Effector memory CD8-positive, alpha-beta T cell (primary cell): ENCODE results near the gene LBH.

ENCODE experiments used
- ATAC-seq: fragments of 150-1000 bp; cut with Tn5 transposase; replicated peaks from 2 replicates; pipeline ENCODE4 v1.10.0; 2021; ENCODE audit warnings: mild to moderate bottlenecking, moderate library complexity
- DNase-seq, 3 experiments: peaks; one replicate each; pipeline ENCODE4 v3.0.0; 2021
- H3K27ac Mint-ChIP-seq, 2 donors: one replicate each; pipeline ENCODE4 v1.8.0; 2022; ENCODE audit warnings: mild to moderate bottlenecking in 2 of 2, mixed read lengths in 2 of 2, moderate library complexity in 2 of 2
- H3K27me3 Mint-ChIP-seq, 2 donors: one replicate each; pipeline ENCODE4 v1.8.0; 2022; ENCODE audit warnings: mixed read lengths in 2 of 2
- H3K36me3 Mint-ChIP-seq: one replicate; pipeline ENCODE4 v1.8.0; 2022; ENCODE audit warnings: mild to moderate bottlenecking, moderate library complexity, mixed read lengths; ENCODE audit not compliant: insufficient read depth
- H3K4me1 Mint-ChIP-seq, 2 donors: one replicate each; pipeline ENCODE4 v1.8.0; 2022; ENCODE audit warnings: low read depth in 2 of 2, mixed read lengths in 2 of 2
- H3K4me3 Mint-ChIP-seq, 2 donors: one replicate each; pipeline ENCODE4 v1.8.0; 2022; ENCODE audit warnings: mild to moderate bottlenecking in 2 of 2, mixed read lengths in 2 of 2, moderate library complexity in 2 of 2
- H3K9me3 Mint-ChIP-seq, 2 donors: one replicate each; pipeline ENCODE4 v1.8.0; 2022; ENCODE audit warnings: mixed read lengths in 2 of 2

Gene LBH

DNA sequence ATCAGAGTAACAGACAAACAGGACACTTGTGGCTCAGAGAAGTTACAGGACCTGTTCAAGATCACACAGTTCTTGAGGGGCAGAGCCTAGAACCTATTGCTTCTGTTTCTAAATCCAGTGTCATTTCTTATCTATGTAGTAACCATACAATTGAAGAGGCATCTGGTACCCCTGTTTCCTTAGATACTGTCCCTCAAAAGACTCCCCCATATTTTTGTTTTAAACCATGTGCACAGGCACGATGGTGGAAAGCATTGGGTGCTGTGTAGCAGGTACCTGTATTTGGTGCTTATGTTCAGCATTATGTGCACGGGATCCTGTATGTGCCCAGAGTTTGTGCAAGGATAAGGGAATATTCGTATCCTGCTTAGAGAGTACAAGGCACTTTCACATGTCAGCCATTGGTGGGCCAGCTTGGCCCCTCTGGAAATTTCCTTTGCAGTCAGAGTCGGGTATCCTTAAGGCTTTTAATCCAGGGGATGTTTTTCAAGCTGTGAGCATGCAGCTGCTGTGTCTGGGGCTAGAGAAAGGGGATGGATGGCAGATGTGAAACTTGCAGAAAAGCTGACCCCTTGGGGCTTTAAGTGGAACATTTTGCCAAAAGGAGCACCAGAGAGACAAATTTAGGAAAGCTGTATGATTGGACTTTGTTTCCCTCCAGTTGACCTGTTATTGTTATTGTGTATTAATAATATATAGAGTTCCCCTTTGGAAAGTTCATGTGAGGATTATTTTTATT, 2.1 kb downstream of the LBH start:
- H3K36me3 Mint-ChIP-seq = peaks cover 72% of the 10 kb centered on the region

DNA sequence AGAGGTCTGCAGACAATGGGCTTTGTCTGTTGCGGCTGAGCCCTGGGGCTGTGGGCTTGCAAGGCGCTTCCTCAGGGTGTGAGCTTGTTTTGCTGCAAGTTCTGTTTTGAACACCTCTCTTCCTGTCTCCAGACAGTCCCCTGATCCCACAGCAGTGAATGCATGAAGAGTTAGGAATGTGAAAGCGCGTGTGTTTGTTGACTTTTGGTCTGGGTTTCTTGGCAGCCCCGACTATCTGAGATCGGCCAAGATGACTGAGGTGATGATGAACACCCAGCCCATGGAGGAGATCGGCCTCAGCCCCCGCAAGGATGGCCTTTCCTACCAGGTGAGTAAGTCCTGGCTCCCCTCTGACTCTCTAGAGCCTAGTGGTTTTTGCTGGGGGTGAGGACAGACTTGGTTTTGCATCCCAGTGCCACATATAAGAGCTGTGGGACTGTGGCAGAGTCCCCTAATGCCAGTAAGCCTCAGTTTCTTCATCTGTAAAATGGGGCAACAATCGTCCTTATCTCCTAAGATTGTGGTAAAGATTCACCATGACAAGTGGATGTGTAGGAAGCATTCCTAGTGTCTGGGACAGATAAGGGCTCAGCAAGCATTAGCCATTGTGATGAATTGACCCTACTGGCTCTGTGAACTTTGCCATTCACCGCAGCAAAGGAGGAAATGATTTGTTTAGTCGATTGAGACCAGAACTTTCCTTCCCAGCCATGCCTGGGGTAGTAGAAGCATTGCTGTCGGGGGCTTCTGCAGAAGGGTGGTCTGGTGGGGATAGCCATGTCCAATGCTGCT, 3.0 kb downstream of the LBH start:
- H3K27me3 Mint-ChIP-seq = no peaks in the 10 kb centered on the region
- ATAC-seq = no peak
- H3K27ac Mint-ChIP-seq = peak overlapping the region; percentile 91 to 97
- peaks cover 82% of the 10 kb centered on the region for H3K36me3 Mint-ChIP-seq
- DNase-seq = no peak
- H3K4me1 Mint-ChIP-seq = peaks cover 72 to 74% of the 10 kb centered on the region in 2 donors
- no peaks in the 10 kb centered on the region for H3K9me3 Mint-ChIP-seq
- peak overlapping the region; percentile 89 to 93 for H3K4me3 Mint-ChIP-seq

More for the DNA sequence above, 2.1 kb downstream of the LBH start:
- Mint-ChIP-seq H3K4me3 (peak overlapping the region; percentile 89 to 93), H3K27ac (peak overlapping the region; percentile 91 to 97), H3K4me1 (peaks cover 64% of the 10 kb centered on the region in 2 donors), H3K9me3 (no peaks in the 10 kb centered on the region), H3K27me3 (no peaks in the 10 kb centered on the region)
- no peak for DNase-seq
- no peak for ATAC-seq

DNA sequence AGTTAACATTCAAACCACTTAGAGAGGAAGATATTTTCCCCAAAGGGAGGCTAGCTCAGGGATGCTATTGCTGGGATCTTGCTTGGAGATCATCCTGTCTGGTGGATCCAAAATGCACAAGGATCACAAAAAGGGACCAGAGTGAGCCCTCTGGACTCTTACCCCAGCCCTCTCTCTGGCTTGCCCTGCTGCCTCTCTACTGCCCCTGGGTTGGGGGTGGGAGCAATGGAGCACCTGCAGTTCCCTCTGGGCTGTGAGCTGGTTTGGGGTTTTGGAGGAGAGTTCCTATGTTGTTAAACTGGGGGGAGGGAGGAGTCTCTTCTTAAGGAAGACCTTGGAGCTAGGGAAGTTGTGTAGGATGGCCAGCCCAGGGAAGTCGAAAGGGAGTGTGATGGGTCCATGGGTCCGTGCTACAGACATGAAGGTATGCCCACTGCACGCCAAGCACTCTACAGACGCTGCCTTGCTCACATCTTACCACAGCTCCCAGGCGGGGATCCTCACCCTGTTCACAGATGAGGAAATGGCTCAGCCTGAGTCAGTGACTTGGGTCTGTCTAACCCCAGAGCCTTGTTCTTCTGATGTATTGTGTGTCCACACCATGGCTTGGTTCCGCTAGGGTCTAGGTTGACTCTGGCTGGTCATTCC, 3.8 kb downstream of the LBH start:
- Mint-ChIP-seq H3K27me3 (no peaks in the 10 kb centered on the region), H3K4me3 (peak overlapping the region; percentile 89 to 93), H3K9me3 (no peaks in the 10 kb centered on the region), H3K4me1 (peaks cover 75 to 76% of the 10 kb centered on the region in 2 donors), H3K36me3 (peaks cover 82% of the 10 kb centered on the region), H3K27ac (peak overlapping the region; percentile 91 to 97)
- ATAC-seq (no peak), DNase-seq (peak in 1 of 3 experiments; percentile 45)

DNA sequence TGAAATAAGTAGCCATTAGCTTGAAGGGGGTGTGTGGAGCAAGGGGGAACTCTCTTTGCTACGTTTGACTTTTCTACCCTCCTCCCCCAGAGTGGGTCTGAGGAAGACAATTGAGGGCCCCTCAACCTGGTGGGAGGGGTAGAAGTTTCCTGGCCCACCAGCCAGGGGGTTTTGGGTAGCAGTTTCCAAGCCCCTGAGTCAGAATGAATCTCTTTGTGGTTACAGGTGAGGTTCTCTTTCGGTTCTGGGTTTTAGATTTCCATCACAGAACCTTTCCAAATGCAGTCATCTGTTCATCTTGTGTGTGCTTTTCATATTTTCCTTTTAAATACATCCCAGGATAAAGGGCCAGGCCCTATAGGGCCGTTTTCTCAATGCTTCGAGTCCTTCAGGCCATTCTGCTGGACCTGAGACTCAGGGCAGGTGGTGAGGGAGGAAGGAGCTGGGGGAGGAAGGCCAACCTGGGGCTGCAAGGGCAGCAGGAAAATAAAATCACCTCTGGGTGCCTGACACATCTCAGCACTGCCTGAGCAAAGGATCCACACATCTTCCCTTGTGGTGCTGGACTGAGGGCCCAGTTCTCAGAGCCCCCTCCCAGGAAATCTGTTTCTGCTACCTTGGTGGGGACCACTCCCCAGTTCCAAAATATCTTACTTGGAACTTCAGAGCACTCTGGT, 4.7 kb downstream of the LBH start:
- Mint-ChIP-seq H3K27me3 (no peaks in the 10 kb centered on the region), H3K36me3 (peaks cover 81% of the 10 kb centered on the region), H3K4me1 (peaks cover 76 to 78% of the 10 kb centered on the region in 2 donors), H3K9me3 (no peaks in the 10 kb centered on the region), H3K27ac (peak overlapping the region; percentile 91 to 97), H3K4me3 (peak overlapping the region; percentile 89 to 93)
- ATAC-seq (no peak), DNase-seq (no peak)

DNA sequence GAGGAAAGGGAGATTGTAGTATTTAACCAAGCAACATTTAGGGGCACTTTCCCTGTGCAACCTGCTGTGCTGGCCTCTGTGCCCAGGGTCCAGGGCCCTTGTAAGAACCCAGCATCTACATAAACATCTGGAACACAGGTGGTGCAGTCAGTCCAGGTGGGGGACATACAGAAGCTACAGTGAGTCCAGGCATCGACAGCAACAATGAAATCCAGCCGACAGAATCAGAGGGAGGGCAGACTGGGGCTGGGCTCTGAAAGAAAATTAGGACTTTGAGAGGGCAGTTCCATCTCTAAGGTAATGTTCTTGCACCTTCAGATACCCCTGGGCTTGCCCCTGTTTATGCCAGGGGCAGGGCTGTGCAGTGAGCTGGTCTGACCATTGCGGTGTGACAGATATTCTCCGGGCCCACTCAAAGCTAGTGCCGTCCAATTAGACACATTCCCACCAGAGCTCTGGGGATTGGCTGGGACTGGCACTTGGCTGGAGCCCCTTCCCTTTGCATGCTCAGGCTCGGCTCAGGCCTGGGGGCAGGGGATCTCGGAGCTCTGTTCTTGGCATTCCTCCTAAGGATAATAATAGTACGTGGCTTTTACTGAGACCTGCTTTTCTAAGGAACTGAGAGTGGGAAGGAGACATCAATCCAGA, 5.4 kb downstream of the LBH start:
- ATAC-seq (no peak), DNase-seq (no peak)
- H3K4me1 Mint-ChIP-seq = peaks cover 77 to 82% of the 10 kb centered on the region in 2 donors
- peak overlapping the region; percentile 91 to 97 for H3K27ac Mint-ChIP-seq
- no peaks in the 10 kb centered on the region for H3K27me3 Mint-ChIP-seq
- no peaks in the 10 kb centered on the region for H3K9me3 Mint-ChIP-seq
- H3K4me3 Mint-ChIP-seq = peak overlapping the region; percentile 89 to 93
- H3K36me3 Mint-ChIP-seq = peaks cover 81% of the 10 kb centered on the region

DNA sequence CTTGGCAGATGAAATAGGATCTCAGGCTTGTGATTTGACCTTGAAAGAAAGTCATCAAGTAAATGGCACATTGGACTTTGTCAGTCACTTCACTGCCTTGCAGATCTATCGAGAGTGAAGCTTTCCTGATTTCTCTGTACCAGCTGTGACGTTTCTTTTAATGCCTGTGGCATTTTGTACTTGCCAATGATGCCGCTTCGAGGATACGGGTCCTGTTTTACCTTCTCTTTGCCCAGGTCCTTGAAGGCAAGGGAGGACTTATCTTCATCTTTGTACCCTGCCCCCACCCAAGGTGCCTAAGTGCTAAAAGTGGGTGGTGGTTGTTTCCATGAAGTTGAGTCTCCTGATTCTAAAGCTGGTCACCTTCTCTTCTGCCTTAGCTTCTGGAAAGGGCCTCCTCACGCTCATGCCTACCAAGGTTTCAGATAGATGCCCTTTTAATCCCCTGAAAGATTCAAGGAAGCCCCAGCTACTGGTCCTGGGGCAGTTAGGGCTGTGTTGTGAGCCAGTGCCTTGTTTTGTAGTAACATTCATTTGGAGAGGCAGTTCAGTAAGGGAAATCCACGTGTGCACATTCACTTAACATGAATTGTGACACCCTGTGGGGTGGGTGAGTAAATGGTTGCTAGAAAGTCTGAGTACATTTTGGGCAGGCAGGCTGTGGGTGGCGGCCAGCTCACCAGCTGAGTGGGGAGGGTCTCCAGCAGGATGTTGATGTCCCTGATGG, 6.1 kb downstream of the LBH start:
- Mint-ChIP-seq H3K27me3 (no peaks in the 10 kb centered on the region), H3K4me3 (peak overlapping the region; percentile 89 to 93), H3K4me1 (peaks cover 79% of the 10 kb centered on the region in 2 donors), H3K36me3 (peaks cover 78% of the 10 kb centered on the region), H3K9me3 (no peaks in the 10 kb centered on the region), H3K27ac (peak overlapping the region; percentile 91 to 97)
- DNase-seq (no peak), ATAC-seq (no peak)

DNA sequence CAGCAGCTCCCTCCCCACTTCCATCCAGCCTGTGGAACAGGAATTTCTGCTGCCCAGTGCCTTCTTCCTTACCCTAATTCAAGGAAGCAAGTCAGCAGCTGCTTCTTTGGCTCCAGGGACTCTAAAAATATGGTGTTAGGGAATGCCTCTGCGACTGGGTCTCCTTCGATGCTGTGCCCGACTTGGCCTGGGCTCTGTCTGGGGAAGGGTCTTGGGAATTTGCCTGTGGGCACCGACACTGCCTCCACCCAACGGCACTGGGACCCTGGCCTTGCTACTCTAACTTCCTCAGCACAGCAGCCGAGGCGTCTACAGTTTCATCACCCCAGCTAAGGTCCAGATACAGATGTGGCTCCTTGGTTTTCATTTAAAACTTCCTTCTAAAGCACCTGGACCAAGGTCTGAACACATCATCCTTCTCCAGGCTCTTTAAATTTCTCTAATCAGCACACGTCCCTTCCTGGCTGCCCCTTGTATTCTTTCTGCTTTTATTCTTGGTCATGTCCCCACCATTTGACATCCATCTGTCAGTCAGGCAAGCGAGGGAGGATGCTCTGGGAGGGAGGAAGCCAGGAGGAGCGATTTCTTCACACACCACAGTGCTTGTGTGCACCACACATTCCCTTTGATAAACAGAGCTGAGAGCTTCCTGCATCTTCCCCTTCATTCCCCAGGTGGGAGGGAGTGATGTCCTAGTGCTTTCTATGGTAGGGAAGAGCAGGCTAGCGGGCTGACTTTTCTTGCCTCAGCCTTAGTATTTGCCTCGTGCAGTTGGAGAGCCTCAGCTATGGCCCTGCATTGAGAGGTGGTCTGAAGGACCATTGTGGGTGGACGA, 6.8 kb downstream of the LBH start:
- no peak for DNase-seq
- H3K27ac Mint-ChIP-seq = peak overlapping the region; percentile 91 to 97
- H3K36me3 Mint-ChIP-seq = peaks cover 78% of the 10 kb centered on the region
- peaks cover 81 to 83% of the 10 kb centered on the region in 2 donors for H3K4me1 Mint-ChIP-seq
- ATAC-seq = no peak
- H3K4me3 Mint-ChIP-seq = peak overlapping the region; percentile 82 to 93
- no peaks in the 10 kb centered on the region for H3K9me3 Mint-ChIP-seq
- no peaks in the 10 kb centered on the region for H3K27me3 Mint-ChIP-seq

DNA sequence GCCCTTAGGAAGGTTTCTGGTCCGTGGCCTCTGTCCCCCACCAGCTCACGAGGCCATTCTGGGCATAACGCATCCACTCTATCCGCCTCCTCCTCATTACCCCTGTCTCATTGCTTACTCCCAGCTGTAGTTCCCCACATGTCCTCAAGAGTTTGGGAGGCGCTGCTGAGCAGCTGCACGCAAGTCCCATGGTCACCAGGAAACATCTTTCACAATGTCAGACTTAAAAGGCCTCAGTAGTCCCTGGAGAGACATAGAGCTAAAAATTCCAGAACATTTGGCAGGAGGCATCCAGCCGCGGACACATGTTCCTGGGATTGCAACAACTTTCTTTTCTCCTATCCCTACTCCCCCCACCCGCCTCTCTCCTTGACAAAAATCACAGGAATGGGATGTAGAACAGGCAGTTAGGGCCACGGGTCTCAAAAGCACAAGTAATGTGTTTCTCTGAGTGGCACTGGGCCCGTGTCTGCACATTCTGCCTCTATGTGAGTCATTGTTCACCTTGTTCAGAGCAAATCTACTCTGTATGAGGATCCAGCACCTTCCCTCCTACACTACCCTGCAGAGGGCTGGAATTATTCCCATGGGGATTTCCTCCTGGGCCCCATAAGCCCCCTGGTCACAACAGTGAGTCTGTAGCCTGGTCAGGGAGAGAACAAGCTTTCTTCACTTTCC, 8.1 kb downstream of the LBH start:
- peak; percentile 69 to 79 (median 72) for DNase-seq
- Mint-ChIP-seq H3K36me3 (peaks cover 82% of the 10 kb centered on the region), H3K27me3 (no peaks in the 10 kb centered on the region), H3K27ac (peak overlapping the region; percentile 61 to 97), H3K4me1 (peaks cover 76 to 82% of the 10 kb centered on the region in 2 donors), H3K4me3 (peak overlapping the region; percentile 82 to 93), H3K9me3 (no peaks in the 10 kb centered on the region)
- peak; percentile 74 for ATAC-seq

DNA sequence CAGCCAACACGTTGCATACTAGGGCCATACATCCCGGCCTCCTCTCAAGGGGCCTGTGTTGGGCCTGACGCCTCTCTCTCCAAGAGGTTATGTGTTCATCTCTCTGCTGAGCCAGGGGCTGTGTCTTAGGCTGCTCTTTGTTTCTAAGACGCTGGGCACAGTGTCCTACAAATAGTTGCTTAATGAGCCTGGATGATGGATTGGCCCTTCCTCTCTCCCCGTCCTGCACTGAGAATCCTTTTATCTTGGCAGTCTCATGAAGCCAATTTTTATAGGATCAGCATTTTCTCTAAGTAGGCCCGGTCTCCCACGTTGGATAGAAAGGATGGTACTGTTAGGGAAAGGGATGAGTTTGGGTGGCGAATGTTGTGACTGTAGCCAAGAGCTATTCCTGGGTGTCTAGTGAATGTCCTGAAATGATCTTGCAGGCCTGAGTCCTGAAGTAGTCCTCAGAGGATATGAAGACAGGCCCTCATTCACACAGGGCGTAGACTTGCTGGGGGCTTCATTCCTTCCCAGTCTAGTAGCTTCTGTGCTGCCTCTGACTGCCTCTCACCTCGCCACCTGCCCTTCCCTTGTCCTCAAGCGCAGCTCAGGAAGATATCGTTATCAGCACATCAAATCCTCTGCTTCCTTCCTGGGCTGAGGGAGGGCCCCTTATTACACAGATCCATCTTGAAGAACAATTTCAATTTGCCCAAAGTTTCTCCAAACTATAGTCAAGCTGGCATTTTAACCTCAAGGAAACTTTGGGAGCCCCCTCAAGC, 8.8 kb downstream of the LBH start:
- H3K27me3 Mint-ChIP-seq = no peaks in the 10 kb centered on the region
- H3K36me3 Mint-ChIP-seq = peaks cover 83% of the 10 kb centered on the region
- H3K27ac Mint-ChIP-seq = peak overlapping the region; percentile 54 to 97
- ATAC-seq (no peak), DNase-seq (no peak)
- peak overlapping the region; percentile 82 to 93 for H3K4me3 Mint-ChIP-seq
- H3K9me3 Mint-ChIP-seq = no peaks in the 10 kb centered on the region
- peaks cover 71 to 77% of the 10 kb centered on the region in 2 donors for H3K4me1 Mint-ChIP-seq

DNA sequence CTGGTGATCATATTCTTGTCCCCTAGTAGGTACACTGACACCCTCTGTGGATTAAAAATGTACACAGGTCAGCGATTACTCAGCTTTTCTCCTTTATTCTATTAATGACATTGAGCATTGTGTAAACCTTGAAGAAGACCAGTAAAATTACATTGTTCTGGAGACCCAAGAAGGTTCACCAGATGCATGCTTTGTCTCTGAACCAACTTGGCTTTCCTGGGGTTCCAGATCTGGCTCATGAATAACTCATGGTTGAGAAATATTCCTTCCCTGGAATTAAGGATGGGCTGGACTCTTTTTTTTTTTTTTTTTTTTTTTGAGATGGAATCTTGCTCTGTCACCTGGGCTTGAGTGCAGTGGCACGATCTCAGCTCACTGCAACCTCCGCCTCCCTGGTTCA, 11.9 kb downstream of the LBH start:
- Mint-ChIP-seq H3K4me3 (peak overlapping the region; percentile 51 to 62), H3K9me3 (no peaks in the 10 kb centered on the region), H3K4me1 (peaks cover 60 to 72% of the 10 kb centered on the region in 2 donors), H3K36me3 (peaks cover 74% of the 10 kb centered on the region), H3K27me3 (no peaks in the 10 kb centered on the region), H3K27ac (peak overlapping the region; percentile 81 to 90)
- ATAC-seq (no peak), DNase-seq (no peak)

DNA sequence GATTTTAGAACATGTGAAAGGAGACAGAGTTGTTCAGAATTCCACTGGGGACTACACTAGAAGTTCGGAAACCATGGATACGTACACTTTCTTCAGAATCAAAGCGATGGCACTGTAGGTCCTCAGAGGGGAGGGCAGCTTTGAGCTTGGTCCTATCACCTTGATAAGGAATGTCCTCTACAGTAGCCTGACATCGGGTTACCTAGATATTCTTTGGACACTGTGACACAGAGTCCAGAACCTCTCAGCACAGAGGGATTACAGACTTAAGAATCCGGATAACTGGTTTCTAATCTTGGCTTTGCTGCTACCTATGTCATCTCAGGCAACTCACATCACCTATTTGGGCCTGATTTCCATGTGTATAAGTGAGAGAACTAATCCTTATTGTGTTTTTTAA, 14.0 kb downstream of the LBH start:
- H3K36me3 Mint-ChIP-seq = peaks cover 65% of the 10 kb centered on the region

More for the DNA sequence above, 14.0 kb downstream of the LBH start:
- DNase-seq (no peak), ATAC-seq (no peak)
- peak overlapping the region in 1 of 2 donors; percentile 84 for H3K27ac Mint-ChIP-seq
- H3K4me1 Mint-ChIP-seq = peaks cover 60 to 74% of the 10 kb centered on the region in 2 donors
- no peaks in the 10 kb centered on the region for H3K9me3 Mint-ChIP-seq
- no peaks in the 10 kb centered on the region for H3K27me3 Mint-ChIP-seq
- peak overlapping the region in 1 of 2 donors; percentile 63 for H3K4me3 Mint-ChIP-seq
